ENCODE measurements around the gene CCDC149. TPM values are rescaled to one million over a fixed set of nuclear protein-coding genes. Genes with fewer than 3 reads are reported as not detected.

The CCDC149 gene
- total and polyA plus RNA-seq, 2 experiments from 2014 or later = 12.3 to 13.3 TPM

GRCh38 chr4:24928708-24929107 is 15.9 kb upstream of the CCDC149 start:
- whole genome bisulfite sequencing (ENCODE audit: low lambda C conversion rate, missing lambda C conversion rate) = 95% methylated on average over 2 of the region's 2 CpGs
- no peak for TF ChIP-seq EZH2 (IDR thresholded peaks at IDR 0.05; ENCODE audit: borderline replicate concordance)
- TF ChIP-seq EZH2phosphoT487 (IDR thresholded peaks at IDR 0.05; ENCODE audit: low read depth, severe bottlenecking, unreplicated experiment) = no peak
- TF ChIP-seq, protein P1, sequence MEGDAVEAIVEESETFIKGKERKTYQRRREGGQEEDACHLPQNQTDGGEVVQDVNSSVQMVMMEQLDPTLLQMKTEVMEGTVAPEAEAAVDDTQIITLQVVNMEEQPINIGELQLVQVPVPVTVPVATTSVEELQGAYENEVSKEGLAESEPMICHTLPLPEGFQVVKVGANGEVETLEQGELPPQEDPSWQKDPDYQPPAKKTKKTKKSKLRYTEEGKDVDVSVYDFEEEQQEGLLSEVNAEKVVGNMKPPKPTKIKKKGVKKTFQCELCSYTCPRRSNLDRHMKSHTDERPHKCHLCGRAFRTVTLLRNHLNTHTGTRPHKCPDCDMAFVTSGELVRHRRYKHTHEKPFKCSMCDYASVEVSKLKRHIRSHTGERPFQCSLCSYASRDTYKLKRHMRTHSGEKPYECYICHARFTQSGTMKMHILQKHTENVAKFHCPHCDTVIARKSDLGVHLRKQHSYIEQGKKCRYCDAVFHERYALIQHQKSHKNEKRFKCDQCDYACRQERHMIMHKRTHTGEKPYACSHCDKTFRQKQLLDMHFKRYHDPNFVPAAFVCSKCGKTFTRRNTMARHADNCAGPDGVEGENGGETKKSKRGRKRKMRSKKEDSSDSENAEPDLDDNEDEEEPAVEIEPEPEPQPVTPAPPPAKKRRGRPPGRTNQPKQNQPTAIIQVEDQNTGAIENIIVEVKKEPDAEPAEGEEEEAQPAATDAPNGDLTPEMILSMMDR (IDR thresholded peaks at IDR 0.05; ENCODE audit: poor library complexity) = no peak

DNA sequence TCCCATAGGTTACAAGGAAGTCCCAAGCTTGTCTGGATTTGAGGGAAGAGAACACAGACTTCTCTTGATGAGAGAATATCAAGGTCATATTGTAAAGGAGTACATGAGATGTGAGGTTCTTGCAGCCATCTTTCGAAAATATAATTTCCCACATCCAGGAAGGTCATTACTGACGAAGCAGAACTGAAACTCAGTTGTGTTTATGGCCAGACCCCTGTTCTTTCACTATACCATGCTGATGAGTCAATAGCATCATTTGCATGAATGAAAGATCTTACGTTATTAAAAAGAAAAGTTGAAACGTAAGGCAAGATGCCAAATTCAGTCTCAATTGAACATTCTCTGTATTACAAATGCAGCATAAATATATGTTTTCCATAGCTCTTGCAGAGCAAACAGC is 14.2 kb upstream of the CCDC149 start:
- no peak overlapping the region for H3K27ac ChIP-seq
- no peak overlapping the region for H3K4me3 ChIP-seq
- H3K4me2 ChIP-seq = no peak overlapping the region
- H3K9me3 ChIP-seq (ENCODE audit: low read depth) = no peaks in the 10 kb centered on the region
- no peaks in the 10 kb centered on the region for H3K36me3 ChIP-seq (replicated peaks; ENCODE audit: insufficient read depth, low read depth)
- no peaks in the 10 kb centered on the region for H4K20me1 ChIP-seq (ENCODE audit: insufficient read depth, poor library complexity, severe bottlenecking)
- no peaks in the 10 kb centered on the region for H3K4me1 ChIP-seq (ENCODE audit: insufficient read depth)
- no peak for DNase-seq (ENCODE audit: low spot score)
- WGBS (ENCODE audit: low lambda C conversion rate, missing lambda C conversion rate) = 94% methylated on average over 4 of the region's 4 CpGs
- H3K27me3 ChIP-seq = peaks cover 10% of the 10 kb centered on the region
- H3K79me2 ChIP-seq = no peaks in the 10 kb centered on the region
- TF ChIP-seq EZH2 (IDR thresholded peaks at IDR 0.05; ENCODE audit: borderline replicate concordance) (no peak), EZH2phosphoT487 (IDR thresholded peaks at IDR 0.05; ENCODE audit: low read depth, severe bottlenecking, unreplicated experiment) (no peak)
- TF ChIP-seq, protein P1 (IDR thresholded peaks at IDR 0.05; ENCODE audit: poor library complexity) = no peak
- H3K9me2 ChIP-seq (replicated peaks; ENCODE audit: insufficient read depth) = no peaks in the 10 kb centered on the region
- no peak overlapping the region for H2AFZ ChIP-seq

More at GRCh38 chr4:24928708-24929107, 15.9 kb upstream of the CCDC149 start:
- no peaks in the 10 kb centered on the region for H3K36me3 ChIP-seq (replicated peaks; ENCODE audit: insufficient read depth, low read depth)
- no peaks in the 10 kb centered on the region for H3K9me2 ChIP-seq (replicated peaks; ENCODE audit: insufficient read depth)
- no peak overlapping the region for H2AFZ ChIP-seq
- H3K27ac ChIP-seq = no peak overlapping the region
- no peaks in the 10 kb centered on the region for H4K20me1 ChIP-seq (ENCODE audit: insufficient read depth, poor library complexity, severe bottlenecking)
- H3K79me2 ChIP-seq = no peaks in the 10 kb centered on the region
- H3K4me1 ChIP-seq (ENCODE audit: insufficient read depth) = no peaks in the 10 kb centered on the region
- no peak overlapping the region for H3K4me2 ChIP-seq
- no peak for DNase-seq (ENCODE audit: low spot score)
- H3K9me3 ChIP-seq (ENCODE audit: low read depth) = no peaks in the 10 kb centered on the region
- H3K27me3 ChIP-seq = peaks cover 10% of the 10 kb centered on the region
- no peak overlapping the region for H3K4me3 ChIP-seq

GRCh38 chr4:24924309-24924781 is 11.5 kb upstream of the CCDC149 start:
- Histone ChIP-seq H3K9me2 (replicated peaks; ENCODE audit: insufficient read depth) (no peaks in the 10 kb centered on the region), H3K4me2 (no peak overlapping the region), H3K36me3 (replicated peaks; ENCODE audit: insufficient read depth, low read depth) (no peaks in the 10 kb centered on the region), H3K4me1 (ENCODE audit: insufficient read depth) (no peaks in the 10 kb centered on the region), H2AFZ (no peak overlapping the region), H3K4me3 (no peak overlapping the region), H3K9me3 (ENCODE audit: low read depth) (no peaks in the 10 kb centered on the region), H3K27ac (no peak overlapping the region), H3K79me2 (no peaks in the 10 kb centered on the region), H3K27me3 (peaks cover 10% of the 10 kb centered on the region), H4K20me1 (ENCODE audit: insufficient read depth, poor library complexity, severe bottlenecking) (no peaks in the 10 kb centered on the region)
- peak; percentile 21 for DNase-seq (ENCODE audit: low spot score)
- no peak for TF ChIP-seq EZH2phosphoT487 (IDR thresholded peaks at IDR 0.05; ENCODE audit: low read depth, severe bottlenecking, unreplicated experiment)
- no peak for TF ChIP-seq EZH2 (IDR thresholded peaks at IDR 0.05; ENCODE audit: borderline replicate concordance)
- TF ChIP-seq, protein P1 (IDR thresholded peaks at IDR 0.05; ENCODE audit: poor library complexity) = no peak
- WGBS (ENCODE audit: low lambda C conversion rate, missing lambda C conversion rate) = 87% methylated on average over 3 of the region's 3 CpGs
